Frontal cortex (tissue), 4 donors: ENCODE results near the gene NINL. TPM values are rescaled to one million over a fixed set of nuclear protein-coding genes. Genes with fewer than 3 reads are reported as not detected.
"Not testable (repeated sequence)": the region's sequence is repeated elsewhere in the genome, so short reads cannot be mapped to it uniquely, and the experiment has no call there.

Experiments
- DNase-seq, 2 donors: peaks; one replicate each; pipeline ENCODE4 v3.0.0; 2012; ENCODE audit warnings: low spot score in 2 of 2
- FAIRE-seq: peaks from 2 replicates; lab custom pipeline; 2012; peaks lifted over from hg19 to GRCh38; lab: Jason Lieb, UNC
- total RNA-seq: library from RNA; depleted of rRNA; stranded (reverse); fragments of >200 nt; gene quantifications from one replicate; pipeline ENCODE4 v1.2.3, GENCODE V29; 2014
- donor health status: control.
- donor health status: control.
- donor health status: control.

Gene NINL
- total RNA-seq, 1 donor from 2014 or later = 20.0 TPM

GRCh38 chr20:25510202-25510601 is 75.1 kb downstream of the NINL start:
- FAIRE-seq (no peak), DNase-seq (no peak)

- DNase-seq = no peak
- no peak for FAIRE-seq
Measured at GRCh38 chr20:25509084-25509483, 76.2 kb downstream of the NINL start.

GRCh38 chr20:25508083-25508770 is 77.1 kb downstream of the NINL start:
- no peak for FAIRE-seq

GRCh38 chr20:25507385-25508082 is 77.8 kb downstream of the NINL start:
- FAIRE-seq = no peak
- no peak for DNase-seq

More at GRCh38 chr20:25508083-25508770, 77.1 kb downstream of the NINL start:
- DNase-seq = no peak

- no peak for FAIRE-seq
- DNase-seq = no peak
Measured at GRCh38 chr20:25504366-25505135, 80.8 kb downstream of the NINL start.

- DNase-seq (no peak), FAIRE-seq (no peak)
Measured at GRCh38 chr20:25503936-25504335, 81.4 kb downstream of the NINL start.

GRCh38 chr20:25503051-25503639 is 82.2 kb downstream of the NINL start:
- FAIRE-seq = not testable (repeated sequence)

GRCh38 chr20:25500880-25501351 is 84.4 kb downstream of the NINL start:
- FAIRE-seq (no peak), DNase-seq (no peak)

More at GRCh38 chr20:25503051-25503639, 82.2 kb downstream of the NINL start:
- DNase-seq = not testable (repeated sequence)

- no peak for DNase-seq
- FAIRE-seq = no peak
Measured at GRCh38 chr20:25499855-25500434, 85.4 kb downstream of the NINL start.

GRCh38 chr20:25499031-25499430 is 86.3 kb downstream of the NINL start:
- no peak for DNase-seq

GRCh38 chr20:25498280-25498606 is 87.1 kb downstream of the NINL start:
- no peak for FAIRE-seq
- DNase-seq = no peak

More at GRCh38 chr20:25499031-25499430, 86.3 kb downstream of the NINL start:
- no peak for FAIRE-seq

- DNase-seq = no peak
- no peak for FAIRE-seq
Measured at GRCh38 chr20:25497586-25498279, 87.6 kb downstream of the NINL start.

- DNase-seq = no peak
Measured at GRCh38 chr20:25496968-25497401, 88.3 kb downstream of the NINL start.

GRCh38 chr20:25496165-25496967 is 89.0 kb downstream of the NINL start:
- DNase-seq (no peak), FAIRE-seq (no peak)

More at GRCh38 chr20:25496968-25497401, 88.3 kb downstream of the NINL start:
- no peak for FAIRE-seq

GRCh38 chr20:25495189-25495824 is 90.0 kb downstream of the NINL start:
- no peak for DNase-seq
- FAIRE-seq = no peak

- FAIRE-seq (no peak), DNase-seq (no peak)
Measured at GRCh38 chr20:25494506-25495188, 90.7 kb downstream of the NINL start.

GRCh38 chr20:25493748-25494505 is 91.4 kb downstream of the NINL start:
- DNase-seq = no peak
- no peak for FAIRE-seq
